ENCODE results near the gene KDM7A.
"Not testable (repeated sequence)": the region's sequence is repeated elsewhere in the genome, so short reads cannot be mapped to it uniquely, and the experiment has no call there.

Gene KDM7A, protein sequence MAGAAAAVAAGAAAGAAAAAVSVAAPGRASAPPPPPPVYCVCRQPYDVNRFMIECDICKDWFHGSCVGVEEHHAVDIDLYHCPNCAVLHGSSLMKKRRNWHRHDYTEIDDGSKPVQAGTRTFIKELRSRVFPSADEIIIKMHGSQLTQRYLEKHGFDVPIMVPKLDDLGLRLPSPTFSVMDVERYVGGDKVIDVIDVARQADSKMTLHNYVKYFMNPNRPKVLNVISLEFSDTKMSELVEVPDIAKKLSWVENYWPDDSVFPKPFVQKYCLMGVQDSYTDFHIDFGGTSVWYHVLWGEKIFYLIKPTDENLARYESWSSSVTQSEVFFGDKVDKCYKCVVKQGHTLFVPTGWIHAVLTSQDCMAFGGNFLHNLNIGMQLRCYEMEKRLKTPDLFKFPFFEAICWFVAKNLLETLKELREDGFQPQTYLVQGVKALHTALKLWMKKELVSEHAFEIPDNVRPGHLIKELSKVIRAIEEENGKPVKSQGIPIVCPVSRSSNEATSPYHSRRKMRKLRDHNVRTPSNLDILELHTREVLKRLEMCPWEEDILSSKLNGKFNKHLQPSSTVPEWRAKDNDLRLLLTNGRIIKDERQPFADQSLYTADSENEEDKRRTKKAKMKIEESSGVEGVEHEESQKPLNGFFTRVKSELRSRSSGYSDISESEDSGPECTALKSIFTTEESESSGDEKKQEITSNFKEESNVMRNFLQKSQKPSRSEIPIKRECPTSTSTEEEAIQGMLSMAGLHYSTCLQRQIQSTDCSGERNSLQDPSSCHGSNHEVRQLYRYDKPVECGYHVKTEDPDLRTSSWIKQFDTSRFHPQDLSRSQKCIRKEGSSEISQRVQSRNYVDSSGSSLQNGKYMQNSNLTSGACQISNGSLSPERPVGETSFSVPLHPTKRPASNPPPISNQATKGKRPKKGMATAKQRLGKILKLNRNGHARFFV

GRCh38 chr7:140176811-140177702 is at the start of gene KDM7A:
TSS of gene KDM7A (minus strand) at chr7:140176983. CDS start at chr7:140176937, 46 bp downstream.
- peak; percentile 85 for DNase-seq

DNA sequence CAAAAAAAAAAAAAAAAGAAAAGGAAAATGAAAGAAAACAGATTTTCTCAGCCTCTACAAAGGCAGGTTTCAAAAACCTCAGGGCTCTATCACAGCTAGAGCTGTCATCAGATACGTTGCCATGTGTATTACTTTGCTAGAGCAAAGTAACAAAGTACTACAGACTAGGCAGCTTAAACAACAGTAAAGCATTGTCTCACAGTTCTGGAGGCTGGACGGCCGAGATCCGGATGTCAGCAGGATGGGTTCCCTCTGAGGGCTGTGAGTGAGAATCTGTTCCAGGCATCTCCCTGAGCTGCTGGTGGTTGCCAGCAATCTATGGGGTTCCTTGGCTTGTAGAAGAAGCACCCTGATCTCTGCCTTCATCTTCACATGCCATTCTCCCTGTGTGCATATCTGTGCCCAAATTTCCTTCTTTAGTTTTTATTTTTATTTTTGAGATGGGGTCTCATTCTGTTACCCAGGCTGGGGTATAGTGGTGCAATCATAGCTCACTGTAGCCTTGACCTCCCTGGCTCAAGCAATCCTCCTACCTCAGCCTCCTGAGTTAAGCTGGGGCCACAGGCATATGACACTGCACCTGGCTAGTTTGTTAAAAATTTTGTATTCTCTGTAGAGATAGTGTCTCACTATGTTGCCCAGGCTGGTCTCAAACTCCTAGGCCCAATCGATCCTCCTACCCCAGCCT is 48.9 kb upstream of the KDM7A start:
- DNase-seq = no peak

DNA sequence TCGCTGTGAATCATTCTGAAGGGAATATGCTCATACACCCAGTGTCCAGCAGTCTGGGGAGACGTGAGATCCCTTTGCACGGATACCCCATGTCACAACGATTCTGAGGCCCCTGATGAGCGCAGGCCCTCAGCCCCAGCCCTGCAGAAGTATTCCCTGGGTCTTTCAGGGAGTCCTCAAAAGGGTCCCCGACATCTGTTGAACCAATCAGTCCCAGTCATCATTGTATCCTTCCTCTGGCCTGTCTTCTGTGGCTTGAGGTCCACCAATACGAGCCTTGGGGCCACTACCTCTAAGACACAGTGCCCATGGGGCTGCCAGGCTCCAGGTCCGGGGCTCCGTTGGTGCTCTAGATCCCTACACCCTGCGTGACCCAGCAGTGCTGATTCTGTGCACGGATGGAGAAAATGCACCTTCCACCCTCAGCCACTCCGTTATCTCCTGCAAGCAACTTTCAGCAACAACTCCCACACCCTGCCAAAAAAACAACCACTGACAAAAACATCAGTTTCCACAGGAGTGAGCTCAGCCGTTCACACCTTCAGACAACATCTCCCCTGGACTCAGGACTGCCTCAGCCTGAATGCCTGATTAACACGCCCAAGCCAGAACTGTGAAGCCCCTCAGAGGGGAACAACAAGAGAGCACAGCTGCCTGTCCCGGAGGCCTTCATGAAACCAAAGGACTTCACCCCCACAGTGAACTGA is 46.9 kb upstream of the KDM7A start:
- no peak for DNase-seq

- DNase-seq = no peak
Measured at GRCh38 chr7:140222814-140223213, 46.0 kb upstream of the KDM7A start.

DNA sequence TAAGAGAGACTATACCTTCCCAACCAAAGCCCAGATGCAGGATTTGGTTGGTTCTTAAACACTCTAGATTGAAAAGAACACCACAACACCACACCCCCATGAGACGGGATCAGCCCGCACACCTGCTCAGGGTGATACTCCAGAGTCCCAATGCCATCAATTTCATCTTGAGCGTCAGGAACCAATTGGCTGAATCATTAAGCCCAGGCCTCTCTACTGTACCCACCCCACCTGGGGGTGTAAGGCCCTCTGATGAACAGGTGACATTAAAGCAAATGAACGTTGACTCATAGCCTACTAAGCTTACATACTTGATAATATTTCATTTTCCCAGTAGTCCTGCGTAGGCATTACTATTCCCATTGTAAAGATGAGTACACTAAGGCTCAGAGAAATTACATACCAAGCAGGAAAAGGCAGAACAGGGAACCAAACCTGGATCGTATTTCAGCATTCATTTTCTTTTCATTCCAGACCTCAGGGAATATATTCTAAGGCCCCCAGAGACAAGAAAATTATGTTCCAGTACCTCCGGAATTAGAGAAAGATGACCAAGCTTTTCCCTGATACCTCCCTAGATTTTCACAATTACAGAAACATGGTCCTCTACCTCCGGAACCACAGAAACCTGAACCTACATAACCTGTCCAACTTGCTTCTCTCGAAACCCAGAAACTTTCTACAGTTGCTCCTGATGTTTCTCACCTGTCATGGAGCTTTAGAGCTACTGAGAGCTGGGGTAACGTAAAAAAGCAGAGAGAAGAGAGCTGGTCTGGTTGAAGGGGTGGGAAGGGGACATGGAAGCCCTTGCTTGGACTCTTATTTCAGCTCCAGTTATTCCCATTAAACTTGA is 43.1 kb upstream of the KDM7A start:
- no peak for DNase-seq

- no peak for DNase-seq
Measured at GRCh38 chr7:140218656-140219055, 41.9 kb upstream of the KDM7A start.

GRCh38 chr7:140217750-140218501 is 41.1 kb upstream of the KDM7A start:
- no peak for DNase-seq

DNA sequence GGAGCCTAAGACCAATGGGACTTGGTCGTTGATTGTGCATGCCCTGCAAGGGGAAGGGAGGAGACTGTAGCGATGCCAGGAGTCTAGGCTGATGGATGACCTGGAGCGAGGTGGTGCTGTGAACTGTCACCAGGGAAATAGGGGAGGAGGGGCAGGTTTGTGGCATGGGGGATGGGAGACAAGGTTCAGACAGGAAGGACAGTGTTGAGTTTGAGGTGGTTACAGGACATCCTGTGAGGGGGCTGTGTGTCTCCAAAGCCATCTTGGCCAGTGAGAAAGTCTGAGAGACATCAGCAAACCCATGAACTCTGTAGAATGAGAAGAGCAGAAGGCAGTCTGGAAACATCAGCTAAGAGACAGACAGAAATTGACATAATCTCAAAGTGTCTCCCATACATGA is 38.5 kb upstream of the KDM7A start:
- no peak for DNase-seq

DNA sequence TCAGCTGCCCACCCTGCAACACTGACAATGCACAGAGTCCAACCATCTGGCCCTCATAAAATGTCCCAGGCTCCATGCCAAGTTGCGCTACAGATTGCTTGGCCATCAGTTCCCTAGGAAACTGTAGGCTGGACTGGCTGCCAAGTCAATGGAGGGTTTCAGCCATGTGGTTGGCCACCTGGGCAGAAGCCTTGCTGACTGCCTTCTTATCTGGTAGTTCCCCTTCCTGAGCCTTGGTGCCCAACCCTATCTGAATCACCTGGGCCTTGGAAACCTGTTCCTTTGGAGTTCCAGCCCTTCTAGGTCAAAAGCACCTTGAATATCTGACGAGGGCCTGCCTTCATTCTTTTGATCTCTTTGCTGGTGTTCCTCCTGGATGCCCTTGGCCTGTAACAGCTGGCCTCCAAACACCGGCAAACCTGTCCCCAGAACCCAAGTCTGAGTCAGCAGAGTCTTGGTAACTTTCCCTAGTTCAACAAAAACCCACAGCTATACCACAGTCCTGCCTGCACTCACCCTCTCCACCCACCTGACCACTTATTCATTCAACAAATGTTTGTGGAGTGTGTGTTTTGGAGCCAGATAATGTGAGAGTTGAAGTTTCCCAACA is 37.4 kb upstream of the KDM7A start:
- no peak for DNase-seq

GRCh38 chr7:140213684-140214074 is 36.9 kb upstream of the KDM7A start:
- DNase-seq = no peak

GRCh38 chr7:140212100-140212881 is 35.5 kb upstream of the KDM7A start:
- DNase-seq = no peak

GRCh38 chr7:140211698-140212097 is 34.9 kb upstream of the KDM7A start:
- no peak for DNase-seq

DNA sequence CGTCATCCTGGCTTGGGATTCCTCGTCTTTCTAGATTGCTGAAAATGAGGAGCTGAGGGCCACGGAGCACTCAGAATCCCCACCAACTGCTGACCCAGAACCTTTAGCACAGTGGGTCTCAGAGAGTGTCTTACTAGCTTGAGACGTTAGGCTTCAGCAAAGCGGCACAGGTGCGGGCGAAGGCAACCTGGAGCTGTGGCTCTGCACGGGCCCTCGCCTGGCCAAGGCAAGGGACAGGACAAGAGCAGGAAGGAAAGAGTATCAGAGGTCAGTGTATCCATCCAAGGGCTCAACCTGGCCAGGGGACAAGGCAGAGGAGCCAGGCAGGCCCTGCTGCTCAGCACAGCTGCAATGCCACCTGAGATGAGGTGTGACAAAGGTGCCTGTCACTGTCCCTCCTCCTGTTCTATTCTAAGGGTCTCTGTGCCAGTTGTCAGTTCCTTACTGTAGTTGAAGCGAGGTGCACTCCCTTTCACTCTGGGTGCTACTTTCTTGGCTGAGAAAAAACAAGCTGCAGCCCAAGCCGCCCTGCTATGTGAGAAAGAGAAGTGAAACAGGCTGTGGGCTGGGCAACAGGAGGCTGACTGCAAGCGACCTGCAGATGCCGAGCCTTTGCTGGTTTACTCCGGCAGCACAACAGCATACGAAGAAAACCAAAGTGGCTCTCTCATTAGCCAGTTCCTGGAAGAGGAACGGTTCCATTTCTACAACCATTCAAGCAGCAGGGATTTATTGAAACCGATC is 33.3 kb upstream of the KDM7A start:
- DNase-seq = no peak

DNA sequence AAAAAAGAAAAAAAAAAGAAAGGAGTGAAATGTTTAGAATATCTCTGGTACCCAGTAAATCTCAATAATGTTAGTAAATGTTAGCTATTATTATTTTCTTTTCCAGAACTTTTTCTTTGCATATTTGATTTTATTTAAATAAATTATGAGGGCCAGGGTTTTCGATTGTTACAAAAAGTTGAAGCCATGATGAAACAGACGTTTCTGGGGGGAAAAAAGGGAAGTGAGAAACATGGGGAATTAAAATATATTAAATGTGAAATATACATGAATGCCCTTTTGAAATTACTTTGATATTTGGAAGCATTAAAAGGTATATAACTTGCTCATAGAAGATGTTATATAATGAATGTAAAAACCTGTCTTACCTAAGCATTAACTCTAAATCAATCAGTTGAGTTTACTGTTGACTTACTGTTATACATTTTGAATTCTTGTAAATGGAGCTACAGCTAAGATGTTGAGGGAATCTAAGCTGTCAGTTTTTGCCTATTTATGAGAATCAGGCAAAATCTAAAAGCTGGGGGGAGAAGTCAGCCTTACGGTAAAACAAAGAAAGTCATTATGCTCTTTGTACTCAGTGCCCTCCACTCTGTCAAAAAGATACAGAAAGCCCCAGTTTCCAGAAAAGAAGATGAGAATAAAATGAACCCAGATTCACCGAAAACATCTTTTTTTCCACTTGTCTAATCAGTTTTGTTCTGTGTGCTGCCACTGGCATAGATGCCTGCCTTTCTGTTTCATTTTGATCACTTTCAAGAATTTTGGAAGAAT is 30.0 kb upstream of the KDM7A start:
- DNase-seq = no peak

DNA sequence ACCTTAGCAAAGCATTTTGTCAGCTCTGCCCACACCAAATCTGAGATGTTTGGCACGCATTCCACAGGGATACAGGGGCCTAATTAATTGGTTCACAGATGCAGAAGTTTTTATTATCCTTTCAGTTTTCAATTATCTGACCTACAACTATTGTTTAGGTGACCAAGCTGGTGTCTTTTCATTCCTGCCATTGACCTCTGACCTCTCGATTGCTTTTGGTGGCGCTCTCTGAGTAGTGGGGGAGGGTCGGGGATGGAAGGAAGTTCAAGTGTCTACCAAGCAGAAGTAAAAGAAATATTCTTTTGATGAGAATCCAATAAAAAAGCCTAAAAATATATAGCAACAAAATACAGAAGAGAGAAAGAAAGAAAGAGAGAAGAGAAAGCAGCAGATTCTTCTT is 28.8 kb upstream of the KDM7A start:
- no peak for DNase-seq

GRCh38 chr7:140203556-140203955 is 26.8 kb upstream of the KDM7A start:
- no peak for DNase-seq

GRCh38 chr7:140202942-140203341 is 26.2 kb upstream of the KDM7A start:
- DNase-seq = not testable (repeated sequence)

All from activated T-cell treated with anti-CD3 and anti-CD28 coated beads for 4 hours (primary cell).